Ishikawa (cell line): ENCODE measurements around the gene IL12B.

Experiments
- CREB1 ChIP-seq: IDR thresholded peaks from 2 replicates; pipeline ENCODE4 v1.6.1; 2012; ENCODE audit warnings: low read depth
- EP300 ChIP-seq: IDR thresholded peaks from 2 replicates; pipeline ENCODE4 v1.6.1; 2012; ENCODE audit warnings: borderline replicate concordance
- FOXM1 ChIP-seq: IDR thresholded peaks from 2 replicates; pipeline ENCODE4 v1.6.1; 2012; ENCODE audit warnings: low read depth, borderline replicate concordance
- TF ChIP-seq, protein P1 (sequence below): IDR thresholded peaks from 2 replicates; pipeline ENCODE4 v1.6.1; 2012; ENCODE audit warnings: low read depth, mild to moderate bottlenecking

DNA sequence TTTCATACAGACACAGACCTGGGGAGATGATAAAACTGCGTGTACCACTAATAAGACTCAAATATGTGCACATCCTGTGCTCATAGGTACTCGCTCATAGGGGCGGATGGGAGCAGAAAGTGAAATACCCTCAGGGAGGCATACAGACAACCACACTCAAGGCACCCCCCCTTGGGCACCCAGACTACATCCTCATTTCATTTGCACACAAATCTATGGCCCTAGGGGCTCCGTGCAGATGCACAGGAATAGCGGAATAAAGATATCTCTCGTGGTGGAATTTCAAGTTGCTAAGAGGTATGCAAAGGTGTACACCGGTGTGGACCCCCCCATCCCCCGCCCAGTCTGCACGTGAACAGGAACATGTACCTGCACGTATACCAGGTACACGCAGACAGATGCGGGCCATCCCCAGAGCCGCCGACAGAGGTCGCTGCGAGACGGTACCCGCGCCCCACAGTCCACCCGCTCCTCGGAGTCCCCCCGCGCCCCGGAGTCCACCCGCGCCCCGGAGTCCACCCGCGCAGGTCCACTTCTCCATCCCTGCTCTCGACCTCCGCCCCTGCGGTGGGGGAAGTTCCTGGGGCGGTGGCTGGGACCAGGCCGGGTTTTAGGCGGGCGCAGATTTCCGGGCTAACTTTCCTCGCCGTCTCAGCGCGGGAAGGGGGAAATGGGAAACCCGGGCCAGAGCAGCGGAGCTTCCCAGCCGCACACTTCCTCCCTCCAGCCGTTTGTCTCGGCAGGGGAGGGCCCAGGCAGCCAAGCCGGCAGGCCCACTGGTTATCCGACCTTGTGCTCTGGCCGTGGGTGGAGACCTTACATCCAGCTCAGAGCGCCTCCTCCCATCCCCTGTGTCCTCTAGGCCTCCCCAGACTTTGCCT lies 1.0 kb upstream of the IL12B start:
- TF ChIP-seq FOXM1 (no peak), EP300 (no peak), CREB1 (no peak)
- TF ChIP-seq, protein P1, sequence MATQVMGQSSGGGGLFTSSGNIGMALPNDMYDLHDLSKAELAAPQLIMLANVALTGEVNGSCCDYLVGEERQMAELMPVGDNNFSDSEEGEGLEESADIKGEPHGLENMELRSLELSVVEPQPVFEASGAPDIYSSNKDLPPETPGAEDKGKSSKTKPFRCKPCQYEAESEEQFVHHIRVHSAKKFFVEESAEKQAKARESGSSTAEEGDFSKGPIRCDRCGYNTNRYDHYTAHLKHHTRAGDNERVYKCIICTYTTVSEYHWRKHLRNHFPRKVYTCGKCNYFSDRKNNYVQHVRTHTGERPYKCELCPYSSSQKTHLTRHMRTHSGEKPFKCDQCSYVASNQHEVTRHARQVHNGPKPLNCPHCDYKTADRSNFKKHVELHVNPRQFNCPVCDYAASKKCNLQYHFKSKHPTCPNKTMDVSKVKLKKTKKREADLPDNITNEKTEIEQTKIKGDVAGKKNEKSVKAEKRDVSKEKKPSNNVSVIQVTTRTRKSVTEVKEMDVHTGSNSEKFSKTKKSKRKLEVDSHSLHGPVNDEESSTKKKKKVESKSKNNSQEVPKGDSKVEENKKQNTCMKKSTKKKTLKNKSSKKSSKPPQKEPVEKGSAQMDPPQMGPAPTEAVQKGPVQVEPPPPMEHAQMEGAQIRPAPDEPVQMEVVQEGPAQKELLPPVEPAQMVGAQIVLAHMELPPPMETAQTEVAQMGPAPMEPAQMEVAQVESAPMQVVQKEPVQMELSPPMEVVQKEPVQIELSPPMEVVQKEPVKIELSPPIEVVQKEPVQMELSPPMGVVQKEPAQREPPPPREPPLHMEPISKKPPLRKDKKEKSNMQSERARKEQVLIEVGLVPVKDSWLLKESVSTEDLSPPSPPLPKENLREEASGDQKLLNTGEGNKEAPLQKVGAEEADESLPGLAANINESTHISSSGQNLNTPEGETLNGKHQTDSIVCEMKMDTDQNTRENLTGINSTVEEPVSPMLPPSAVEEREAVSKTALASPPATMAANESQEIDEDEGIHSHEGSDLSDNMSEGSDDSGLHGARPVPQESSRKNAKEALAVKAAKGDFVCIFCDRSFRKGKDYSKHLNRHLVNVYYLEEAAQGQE = no peak
